SK-N-MC (cell line): ENCODE results near the gene AGTR1.
A peak's percentile ranks its signal among the peaks of the same experiment; 100 is the strongest.

Experiments
- DNase-seq: peaks from one replicate; pipeline ENCODE4 v3.0.0-alpha.2; 2011; ENCODE audit warnings: low read depth, low spot score
- H3K27ac ChIP-seq: fragments of 200-600 bp; sonication (generic); 2 replicates; pipeline ENCODE4 v1.5.1; 2016; ENCODE audit warnings: mixed run types
- H3K36me3 ChIP-seq: fragments of 200-600 bp; sonication (generic); 2 replicates; pipeline ENCODE4 v1.6.1; 2017; ENCODE audit warnings: antibody characterized with exemption, low read length, mixed read lengths; ENCODE audit not compliant: insufficient read depth
- H3K4me3 ChIP-seq: fragments of 200-600 bp; sonication (generic); 2 replicates; pipeline ENCODE4 v1.5.1; 2016
- H3K9ac ChIP-seq: fragments of 200-600 bp; sonication (generic); 2 replicates; pipeline ENCODE4 v1.8.0; 2017; ENCODE audit warnings: mixed run types, mixed read lengths; ENCODE audit not compliant: insufficient read length
- H3K9me3 ChIP-seq: fragments of 200-600 bp; sonication (generic); 2 replicates; pipeline ENCODE4 v1.6.1; 2017; ENCODE audit warnings: low read depth, mild to moderate bottlenecking, antibody characterized with exemption, low read length, moderate library complexity, mixed read lengths
- EZH2 ChIP-seq: fragments of 200-600 bp; sonication (generic); IDR thresholded peaks from one replicate; pipeline ENCODE4 v1.6.1; 2017; ENCODE audit warnings: antibody characterized with exemption
- FOXP2 ChIP-seq: optimal IDR thresholded peaks from 2 replicates; pipeline ENCODE3; 2011; ENCODE audit warnings: mild to moderate bottlenecking, moderate library complexity; ENCODE audit not compliant: insufficient read depth; ENCODE audit errors: extremely low read length, control extremely low read depth
- POLR2AphosphoS5 ChIP-seq: IDR thresholded peaks from 2 replicates; pipeline ENCODE4 v1.6.1; 2012; ENCODE audit warnings: mild to moderate bottlenecking, low read depth, low read length, borderline replicate concordance

The AGTR1 gene

GRCh38 chr3:148697306-148698189 is at the start of gene AGTR1:
Gene AGTR1, plus strand, starts transcription at chr3:148697903. Its CDS starts 43,133 bp downstream, at chr3:148741036.
- no peak for DNase-seq
- Histone ChIP-seq H3K36me3 (no peaks in the 10 kb centered on the region), H3K9ac (peak within 1 kb of the TSS; percentile 4), H3K4me3 (peak within 1 kb of the TSS; percentile 75), H3K27ac (no peak within 1 kb of the TSS), H3K9me3 (no peaks in the 10 kb centered on the region)
- no peak for TF ChIP-seq EZH2
- no peak for TF ChIP-seq FOXP2
- TF ChIP-seq POLR2AphosphoS5, result no peak

- DNase-seq, result no peak
- TF ChIP-seq POLR2AphosphoS5, result no peak
- TF ChIP-seq FOXP2, result no peak
- TF ChIP-seq EZH2, result no peak
- Histone ChIP-seq H3K36me3 (no peaks in the 10 kb centered on the region), H3K9ac (no peak overlapping the region), H3K9me3 (no peaks in the 10 kb centered on the region), H3K4me3 (no peak overlapping the region), H3K27ac (no peak overlapping the region)
These were observed 48.9 kb upstream of the AGTR1 start for GRCh38 chr3:148648685-148649352.

- Histone ChIP-seq H3K9ac (no peak overlapping the region), H3K4me3 (no peak overlapping the region), H3K27ac (no peak overlapping the region), H3K36me3 (no peaks in the 10 kb centered on the region), H3K9me3 (no peaks in the 10 kb centered on the region)
- no peak for DNase-seq
- no peak for TF ChIP-seq POLR2AphosphoS5
- TF ChIP-seq EZH2, result no peak
- no peak for TF ChIP-seq FOXP2
These were observed 46.2 kb upstream of the AGTR1 start for GRCh38 chr3:148651549-148651948.

- Histone ChIP-seq H3K27ac (no peak overlapping the region), H3K9ac (no peak overlapping the region), H3K9me3 (no peaks in the 10 kb centered on the region), H3K4me3 (no peak overlapping the region), H3K36me3 (no peaks in the 10 kb centered on the region)
- no peak for DNase-seq
- TF ChIP-seq FOXP2 (no peak), EZH2 (no peak), POLR2AphosphoS5 (no peak)
These were observed 43.3 kb upstream of the AGTR1 start for GRCh38 chr3:148654433-148654832.

- DNase-seq, result no peak
These were observed 40.2 kb upstream of the AGTR1 start for GRCh38 chr3:148657470-148657869.

DNA sequence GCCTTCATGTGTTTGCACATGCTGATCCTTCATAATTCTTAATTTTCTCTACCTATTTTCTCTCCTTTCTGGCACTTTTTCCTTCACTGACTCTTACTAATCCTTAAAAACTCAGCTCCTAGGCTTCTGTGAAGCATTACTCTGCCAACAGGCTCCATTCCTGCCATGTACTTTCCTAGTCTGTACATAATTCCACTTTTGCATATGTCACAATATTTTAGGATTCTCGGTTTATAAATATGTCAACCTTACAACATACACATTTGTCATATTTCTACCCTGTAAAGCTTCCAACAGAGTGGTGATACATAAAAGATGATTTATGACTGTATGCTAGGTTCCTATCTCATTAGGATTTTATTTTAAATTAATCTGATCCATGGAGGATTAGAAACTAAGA is 38.2 kb upstream of the AGTR1 start:
- H3K4me3 ChIP-seq, result no peak overlapping the region
- no peaks in the 10 kb centered on the region for H3K9me3 ChIP-seq
- TF ChIP-seq POLR2AphosphoS5 (no peak), FOXP2 (no peak), EZH2 (no peak)
- no peaks in the 10 kb centered on the region for H3K36me3 ChIP-seq
- DNase-seq, result no peak
- H3K9ac ChIP-seq, result no peak overlapping the region
- no peak overlapping the region for H3K27ac ChIP-seq

More at GRCh38 chr3:148657470-148657869, 40.2 kb upstream of the AGTR1 start:
- TF ChIP-seq EZH2 (no peak), POLR2AphosphoS5 (no peak), FOXP2 (no peak)
- Histone ChIP-seq H3K4me3 (no peak overlapping the region), H3K27ac (no peak overlapping the region), H3K9ac (no peak overlapping the region), H3K9me3 (no peaks in the 10 kb centered on the region), H3K36me3 (no peaks in the 10 kb centered on the region)

DNA sequence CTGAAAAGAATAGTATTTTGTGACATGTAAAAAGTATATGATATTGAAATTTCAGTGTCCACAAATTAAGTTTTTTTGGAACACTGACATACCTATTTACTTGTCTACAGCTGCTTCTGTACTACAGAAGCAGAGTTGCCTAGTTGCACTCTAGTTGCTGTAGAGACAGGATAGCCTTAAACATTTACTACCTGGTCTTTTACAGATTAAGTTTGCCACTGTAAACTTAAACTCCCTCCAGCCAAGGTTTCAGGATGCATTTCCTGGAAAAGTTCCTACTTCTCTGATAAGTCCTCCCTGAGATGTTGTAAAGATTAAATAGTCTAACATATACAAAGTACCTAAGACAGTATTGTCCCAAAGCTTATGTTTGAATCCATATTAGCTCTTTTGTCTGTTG is 17.4 kb upstream of the AGTR1 start:
- DNase-seq, result no peak
- TF ChIP-seq POLR2AphosphoS5, result no peak
- H3K9me3 ChIP-seq, result no peaks in the 10 kb centered on the region
- H3K9ac ChIP-seq, result no peak overlapping the region
- H3K4me3 ChIP-seq, result no peak overlapping the region
- no peak overlapping the region for H3K27ac ChIP-seq
- no peaks in the 10 kb centered on the region for H3K36me3 ChIP-seq

DNA sequence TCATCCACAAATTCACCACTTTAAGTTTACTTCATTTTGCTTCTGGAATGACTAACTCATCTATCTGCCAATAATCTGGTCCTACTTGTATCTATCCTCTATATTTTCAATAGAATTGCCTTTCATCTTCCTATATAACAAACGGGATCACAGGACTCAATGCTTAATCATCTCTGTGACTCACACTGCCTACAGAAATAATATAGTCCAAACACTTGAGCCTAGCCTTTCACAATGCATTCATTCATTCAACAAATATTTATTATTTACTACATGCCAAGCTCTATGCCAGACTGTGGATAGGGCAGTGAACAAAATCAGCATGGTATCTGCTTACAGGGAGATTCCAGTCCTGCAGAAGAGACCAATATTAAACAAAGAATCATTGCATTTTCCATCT is 16.6 kb upstream of the AGTR1 start:
- no peak for TF ChIP-seq POLR2AphosphoS5
- TF ChIP-seq FOXP2, result no peak
- no peak overlapping the region for H3K27ac ChIP-seq
- no peaks in the 10 kb centered on the region for H3K36me3 ChIP-seq
- no peak for DNase-seq
- H3K9me3 ChIP-seq, result no peaks in the 10 kb centered on the region
- H3K9ac ChIP-seq, result no peak overlapping the region
- no peak overlapping the region for H3K4me3 ChIP-seq
